Activated CD8-positive, alpha-beta memory T cell treated with anti-CD3 and anti-CD28 coated beads for 36 hours (primary cell): ENCODE measurements around the gene KCNK4. TPM values are rescaled to one million over a fixed set of nuclear protein-coding genes. Genes with fewer than 3 reads are reported as not detected.

Source experiments
- CTCF ChIA-PET: fragments of 350-600 bp; sonication (Branson Sonifier 250); formaldehyde crosslinking; loops from one replicate; lab custom pipeline; 2021; ENCODE audit warnings: antibody characterized with exemption; lab: Charles Lee
- POLR2A ChIA-PET: fragments of 350-600 bp; sonication (Branson Sonifier 250); formaldehyde crosslinking; loops from one replicate; lab custom pipeline; 2021; ENCODE audit warnings: antibody characterized with exemption; lab: Charles Lee
- total RNA-seq, 2 experiments: library from RNA; stranded (reverse); gene quantifications; one replicate each; pipeline ENCODE4 v1.2.3, GENCODE V29; 2021

KCNK4 gene
- total RNA-seq, 2 experiments from 2014 or later, result not detected

DNA sequence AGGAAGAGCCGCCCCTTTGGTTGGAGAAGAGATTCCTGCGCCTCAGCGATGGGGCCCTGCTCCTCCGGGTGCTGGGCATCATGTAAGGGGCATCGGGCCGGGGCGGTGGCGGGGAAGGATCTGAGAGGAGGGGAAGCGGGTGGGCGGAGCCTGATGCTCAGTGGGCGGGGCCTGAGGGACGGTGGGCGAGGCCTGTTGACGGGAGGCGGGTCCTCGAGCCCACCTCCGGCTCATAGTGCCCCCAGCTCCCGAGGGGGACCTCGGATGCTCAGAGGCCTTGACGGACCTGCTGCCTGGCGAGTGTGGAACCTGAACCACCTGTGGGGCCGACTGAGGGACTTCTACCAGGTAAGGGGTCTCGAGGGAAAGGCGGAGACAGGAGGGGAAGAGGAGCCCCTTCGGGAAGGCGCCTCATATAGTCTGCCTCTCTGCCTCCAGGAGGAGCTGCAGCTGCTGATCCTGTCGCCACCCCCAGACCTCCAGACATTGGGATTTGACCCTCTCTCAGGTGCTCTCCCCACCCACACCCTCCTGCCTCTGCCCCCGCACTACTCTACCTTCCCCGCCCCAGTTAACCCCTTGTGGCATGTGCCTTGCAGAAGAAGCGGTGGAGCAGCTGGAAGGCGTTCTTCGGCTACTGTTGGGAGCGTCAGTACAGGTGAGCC is 49.7 kb downstream of the KCNK4 start:
- CTCF ChIA-PET, result interaction anchor here (1.2 to 3.6 kb wide), 6 partner anchors 9 to 37 kb away, joined by 3 to 22 read pairs (median 6); partner anchors contain the start of genes PRDX5, RPS6KA4 and TRMT112
- POLR2A ChIA-PET, result interaction anchor here (0.9 to 3.6 kb wide), 4 partner anchors 9 to 95 kb away, joined by 3 to 14 read pairs (median 3); partner anchors contain the start of genes PPP1R14B, PRDX5 and TRMT112

DNA sequence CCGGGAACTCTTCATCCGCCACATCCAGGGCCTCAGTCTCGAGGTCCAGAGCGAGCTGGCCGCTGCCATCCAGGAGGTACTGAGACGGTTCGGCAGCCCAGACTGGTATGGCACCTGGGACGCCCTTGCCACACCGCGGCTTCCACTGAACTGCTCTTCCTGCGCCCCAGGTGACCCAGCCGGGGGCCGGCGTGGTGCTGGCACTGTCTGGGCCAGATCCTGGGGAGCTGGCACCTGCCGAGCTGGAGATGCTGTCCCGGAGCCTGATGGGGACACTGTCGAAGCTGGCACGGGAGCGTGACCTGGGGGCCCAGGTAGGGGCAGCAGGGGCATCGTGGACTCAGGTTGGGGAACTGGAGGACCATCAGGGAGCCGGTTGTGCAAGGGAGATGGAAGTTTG is 50.3 kb downstream of the KCNK4 start:
- ChIA-PET CTCF (interaction anchor here (1.2 to 3.6 kb wide), 6 partner anchors 10 to 37 kb away, joined by 3 to 22 read pairs (median 6); partner anchors contain the start of genes PRDX5 and TRMT112), POLR2A (interaction anchor here (1.5 to 3.6 kb wide), 2 partner anchors 13 to 23 kb away, joined by 3 to 14 read pairs; partner anchors contain the start of genes PRDX5 and TRMT112)

DNA sequence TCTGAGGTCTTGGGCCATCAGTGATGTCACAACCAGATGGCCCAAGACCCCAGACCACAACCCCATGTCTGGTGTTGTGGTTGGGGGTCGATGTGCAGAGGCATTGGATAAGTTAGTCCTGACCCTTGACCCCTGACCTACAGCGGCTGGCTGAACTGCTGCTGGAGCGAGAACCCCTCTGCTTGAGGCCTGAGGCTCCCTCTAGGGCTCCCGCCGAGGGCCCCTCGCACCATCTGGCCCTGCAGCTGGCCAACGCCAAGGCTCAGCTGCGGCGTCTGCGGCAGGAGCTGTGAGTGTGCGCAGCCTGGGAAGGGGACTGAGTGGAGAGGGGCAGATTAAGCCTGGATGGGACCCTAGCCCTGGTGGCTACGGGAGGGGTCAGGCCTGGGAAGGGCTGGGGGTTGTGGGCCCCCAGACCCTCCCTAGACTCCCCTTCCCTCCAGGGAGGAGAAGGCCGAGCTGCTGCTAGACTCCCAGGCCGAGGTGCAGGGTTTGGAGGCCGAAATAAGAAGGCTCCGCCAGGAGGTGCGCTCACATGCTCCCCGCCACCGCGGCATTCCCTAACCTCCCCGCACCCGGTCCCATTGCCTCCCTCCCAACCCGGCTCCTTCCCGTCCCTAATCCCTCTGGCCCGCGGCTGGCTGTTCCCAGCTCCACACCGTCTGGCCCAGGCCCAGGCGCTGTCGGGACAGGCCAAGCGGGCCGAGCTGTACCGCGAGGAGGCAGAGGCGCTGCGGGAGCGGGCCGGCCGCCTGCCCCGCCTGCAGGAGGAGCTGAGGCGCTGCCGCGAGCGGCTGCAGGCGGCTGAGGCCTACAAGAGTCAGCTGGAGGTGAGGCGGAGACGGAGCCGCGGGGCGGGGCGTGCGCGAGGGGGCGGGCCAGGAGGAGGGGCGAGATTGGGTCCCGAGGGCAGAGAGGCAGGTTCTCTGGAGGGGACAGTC is 51.0 kb downstream of the KCNK4 start:
- CTCF ChIA-PET, result interaction anchor here (0.6 to 3.6 kb wide), 7 partner anchors 10 to 391 kb away, joined by 3 to 22 read pairs (median 3); partner anchors contain the start of genes PRDX5 and TRMT112
- POLR2A ChIA-PET, result interaction anchor here (0.6 to 3.6 kb wide), 3 partner anchors 10 to 25 kb away, joined by 3 to 14 read pairs (median 7); partner anchors contain the start of genes PRDX5 and TRMT112

DNA sequence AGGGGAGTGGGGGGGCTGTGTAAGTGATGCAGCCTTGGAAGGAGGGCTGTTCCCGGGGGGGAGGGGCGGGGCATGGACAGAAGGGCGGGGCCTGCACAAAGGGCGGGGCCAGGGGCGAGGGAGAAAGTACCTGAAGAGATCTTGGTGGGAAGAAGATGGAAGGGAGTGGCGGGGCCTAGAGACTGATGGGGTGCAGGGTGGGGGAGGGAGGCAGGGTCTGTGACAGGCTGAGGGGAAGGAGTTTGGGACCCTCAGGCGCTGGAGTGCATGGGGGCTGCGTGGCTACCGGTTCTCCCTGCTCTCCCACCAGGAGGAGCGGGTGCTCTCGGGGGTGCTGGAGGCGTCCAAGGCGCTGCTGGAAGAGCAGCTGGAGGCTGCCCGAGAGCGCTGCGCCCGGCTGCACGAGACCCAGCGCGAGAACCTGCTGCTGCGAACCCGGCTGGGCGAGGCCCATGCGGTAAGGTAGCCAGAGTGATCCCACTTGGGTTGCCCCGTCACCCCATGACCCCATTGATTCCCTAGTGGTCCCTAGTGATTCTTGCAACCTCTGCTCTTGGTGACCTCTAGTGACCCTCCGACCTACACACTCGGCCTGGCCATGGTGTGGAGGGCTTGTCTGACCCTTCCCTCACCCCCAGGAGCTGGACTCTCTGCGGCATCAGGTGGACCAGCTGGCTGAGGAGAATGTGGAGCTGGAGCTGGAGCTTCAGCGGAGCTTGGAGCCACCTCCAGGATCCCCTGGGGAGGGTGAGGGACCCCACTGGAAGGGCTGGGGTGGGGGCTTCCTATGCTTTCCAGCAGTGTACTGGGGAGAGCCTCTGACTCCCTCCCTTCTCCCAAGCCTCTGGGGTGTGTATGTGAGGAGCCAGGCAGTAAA is 52.0 kb downstream of the KCNK4 start:
- ChIA-PET POLR2A (interaction anchor here (1.0 kb wide), 1 partner anchor 26 kb away, joined by 7 read pairs; the partner anchor contains the start of genes PRDX5 and TRMT112), CTCF (interaction anchor here (1.0 to 3.6 kb wide), 5 partner anchors 11 to 27 kb away, joined by 3 to 22 read pairs (median 3); partner anchors contain the start of genes PRDX5 and TRMT112)

DNA sequence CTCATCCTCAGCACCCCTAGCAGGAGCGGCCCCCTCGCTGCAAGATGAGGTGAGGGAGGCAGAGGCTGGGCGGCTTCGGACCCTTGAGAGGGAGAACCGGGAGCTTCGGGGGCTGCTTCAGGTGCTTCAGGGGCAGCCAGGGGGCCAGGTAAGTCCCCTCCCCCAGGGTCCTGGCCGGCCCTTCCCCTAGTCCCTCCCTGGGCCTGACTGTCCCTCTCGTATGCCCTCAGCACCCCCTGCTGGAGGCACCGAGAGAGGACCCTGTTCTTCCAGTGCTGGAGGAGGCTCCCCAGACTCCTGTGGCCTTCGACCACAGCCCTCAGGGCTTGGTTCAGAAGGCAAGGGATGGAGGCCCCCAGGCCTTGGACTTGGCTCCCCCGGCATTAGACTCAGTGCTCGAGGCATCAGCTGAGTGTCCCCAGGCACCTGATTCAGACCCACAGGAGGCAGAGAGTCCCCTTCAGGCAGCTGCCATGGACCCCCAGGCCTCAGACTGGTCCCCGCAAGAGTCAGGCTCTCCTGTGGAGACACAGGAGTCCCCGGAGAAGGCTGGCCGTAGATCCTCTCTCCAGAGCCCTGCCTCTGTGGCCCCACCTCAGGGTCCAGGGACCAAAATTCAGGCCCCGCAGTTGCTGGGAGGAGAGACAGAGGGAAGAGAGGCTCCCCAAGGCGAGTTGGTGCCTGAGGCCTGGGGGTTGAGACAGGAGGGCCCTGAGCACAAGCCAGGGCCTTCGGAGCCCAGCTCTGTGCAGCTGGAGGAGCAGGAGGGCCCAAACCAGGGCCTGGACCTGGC is 52.9 kb downstream of the KCNK4 start:
- CTCF ChIA-PET, result interaction anchor here (1.1 to 1.2 kb wide), 2 partner anchors 10 to 12 kb away, joined by 3 read pairs; no protein-coding TSS in a partner anchor

DNA sequence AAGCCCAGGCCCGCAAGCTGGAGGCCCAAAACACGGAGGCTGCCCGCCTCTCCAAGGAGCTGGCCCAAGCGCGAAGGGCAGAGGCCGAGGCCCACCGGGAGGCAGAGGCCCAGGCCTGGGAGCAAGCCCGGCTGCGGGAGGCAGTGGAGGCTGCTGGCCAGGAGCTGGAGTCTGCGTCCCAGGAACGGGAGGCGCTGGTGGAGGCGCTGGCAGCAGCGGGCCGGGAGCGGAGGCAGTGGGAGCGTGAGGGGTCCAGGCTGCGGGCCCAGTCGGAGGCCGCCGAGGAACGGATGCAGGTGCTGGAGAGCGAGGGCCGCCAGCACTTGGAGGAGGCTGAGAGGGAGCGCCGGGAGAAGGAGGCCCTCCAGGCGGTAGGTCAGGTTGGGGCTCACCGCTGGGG is 53.7 kb downstream of the KCNK4 start:
- POLR2A ChIA-PET, result no interaction called here
- CTCF ChIA-PET, result interaction anchor here (2.4 kb wide), 1 partner anchor 13 kb away, joined by 9 read pairs; no protein-coding TSS in a partner anchor

More for the DNA sequence above, 52.9 kb downstream of the KCNK4 start:
- POLR2A ChIA-PET, result no interaction called here

DNA sequence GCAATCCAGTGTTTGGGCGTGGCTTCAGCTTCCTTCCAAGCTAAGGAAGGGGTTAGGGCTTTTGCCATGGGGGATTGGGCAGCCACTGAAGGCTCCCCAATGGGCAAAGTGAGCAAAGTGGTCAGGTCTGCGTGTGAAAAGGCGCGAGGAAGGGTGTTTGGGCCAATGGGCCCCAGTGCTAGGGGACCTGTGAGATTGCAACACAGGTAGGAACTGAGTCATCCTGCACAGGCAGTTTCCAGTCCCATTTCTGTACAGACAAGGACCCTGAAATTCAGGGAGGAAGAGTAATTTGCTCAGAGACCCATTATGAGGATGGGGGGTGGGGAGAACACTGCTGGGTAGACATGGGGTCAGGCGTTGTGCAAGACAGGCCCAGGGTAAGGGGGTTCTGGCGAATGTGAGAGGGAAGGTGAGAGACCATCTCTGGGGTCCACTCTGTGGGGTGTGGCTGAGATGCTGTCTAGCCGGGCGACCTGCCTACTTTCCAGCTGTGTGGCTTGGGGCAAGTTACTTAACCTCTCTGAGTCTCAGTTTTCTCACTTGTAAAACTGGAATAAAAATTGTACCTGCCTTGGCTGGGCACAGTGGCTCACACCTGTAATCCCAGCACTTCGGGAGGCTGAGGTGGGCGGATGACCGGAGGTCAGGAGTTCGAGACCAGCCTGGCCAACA is 56.2 kb downstream of the KCNK4 start:
- POLR2A ChIA-PET, result no interaction called here
- CTCF ChIA-PET, result interaction anchor here (0.7 kb wide), 1 partner anchor 59 kb away, joined by 3 read pairs; no protein-coding TSS in a partner anchor

DNA sequence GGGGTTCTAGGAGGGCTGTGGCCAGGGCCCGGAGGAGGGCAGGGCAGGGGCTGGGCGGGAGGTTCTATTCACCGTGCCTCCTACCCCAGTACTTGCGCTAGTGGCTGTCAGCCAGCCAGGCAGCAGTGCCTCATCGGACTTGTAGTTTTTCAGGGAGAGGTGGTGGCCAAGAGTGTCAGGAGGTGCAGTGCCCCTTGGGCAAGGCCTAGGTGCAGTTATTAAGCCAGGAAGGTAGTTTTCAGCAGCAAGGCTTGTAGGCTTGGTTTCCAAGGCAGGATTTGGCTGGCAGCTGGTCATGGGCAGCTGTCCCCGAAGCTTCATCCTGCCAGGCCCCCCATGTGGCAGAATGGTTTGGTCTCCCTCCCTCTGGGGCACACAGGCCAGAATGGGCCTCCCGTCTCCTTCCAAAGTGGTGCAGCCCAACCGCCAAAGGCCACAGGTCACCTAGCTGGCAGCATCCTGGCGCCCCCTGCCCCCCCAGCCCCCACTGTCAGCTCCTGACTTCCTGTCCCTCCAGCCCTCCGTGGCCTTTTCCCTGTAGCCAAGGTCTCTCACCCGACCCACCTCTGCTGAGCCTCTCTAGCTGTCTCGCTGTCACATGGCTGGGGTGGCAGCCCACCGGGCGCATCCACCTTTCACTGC is 57.4 kb downstream of the KCNK4 start:
- ChIA-PET POLR2A (interaction anchor here (0.6 to 1.4 kb wide), 3 partner anchors 9 to 83 kb away, joined by 3 to 6 read pairs (median 3); no protein-coding TSS in a partner anchor), CTCF (interaction anchor here (0.7 to 1.9 kb wide), 3 partner anchors 9 to 58 kb away, joined by 3 to 5 read pairs (median 3); partner anchors contain the start of gene PRDX5)

DNA sequence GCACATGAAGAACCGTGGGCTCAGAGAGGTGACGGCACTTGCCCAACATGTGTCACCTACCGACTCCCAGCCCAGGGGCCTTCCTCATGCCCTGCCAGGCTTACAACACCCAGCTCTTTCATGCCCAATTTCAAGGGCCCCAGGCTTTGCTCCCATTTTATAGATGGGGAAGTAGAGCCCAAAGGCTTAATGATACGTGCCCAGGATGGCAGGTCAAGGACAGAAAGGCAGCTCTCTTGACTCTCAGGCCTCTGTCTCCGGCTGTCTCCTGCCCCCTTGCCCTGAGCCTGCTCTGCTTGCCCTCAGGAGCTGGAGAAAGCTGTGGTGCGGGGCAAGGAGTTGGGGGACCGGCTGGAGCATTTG is 57.9 kb downstream of the KCNK4 start:
- ChIA-PET CTCF (interaction anchor here (1.1 to 1.9 kb wide), 2 partner anchors 8 to 31 kb away, joined by 3 to 5 read pairs; partner anchors contain the start of gene PRDX5), POLR2A (interaction anchor here (1.0 to 1.4 kb wide), 2 partner anchors 9 to 17 kb away, joined by 3 to 6 read pairs; no protein-coding TSS in a partner anchor)

DNA sequence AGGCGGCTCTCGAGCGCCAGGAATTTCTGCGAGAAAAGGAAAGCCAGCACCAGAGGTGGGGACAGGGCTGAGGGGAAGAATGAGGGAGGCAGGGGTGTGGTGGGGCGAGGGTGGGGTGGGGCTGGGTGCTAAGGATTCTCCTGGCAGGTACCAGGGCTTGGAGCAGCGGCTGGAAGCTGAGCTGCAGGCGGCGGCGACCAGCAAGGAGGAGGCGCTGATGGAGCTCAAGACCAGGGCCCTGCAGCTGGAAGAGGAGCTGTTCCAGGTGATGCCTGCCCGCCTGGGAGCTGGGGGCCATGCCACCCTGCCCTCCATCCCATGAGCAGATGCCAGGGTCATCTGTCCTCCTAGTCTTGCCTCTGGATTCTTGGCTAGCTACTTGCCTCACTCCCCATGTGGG is 58.3 kb downstream of the KCNK4 start:
- POLR2A ChIA-PET, result interaction anchor here (1.4 kb wide), 1 partner anchor 18 kb away, joined by 6 read pairs; no protein-coding TSS in a partner anchor
- CTCF ChIA-PET, result interaction anchor here (0.9 to 1.9 kb wide), 3 partner anchors 8 to 31 kb away, joined by 3 to 5 read pairs (median 3); partner anchors contain the start of gene PRDX5

Other genes starting within 250 kb of the KCNK4 start
- gene MACROD1, start 125.2 kb upstream of the KCNK4 start, total RNA-seq, result 10 to 100 TPM; 20.6 to 21.8 TPM
- 100 to 1,000 TPM; 476 to 486 TPM for gene STIP1, start 105.1 kb upstream of the KCNK4 start, total RNA-seq
- gene FERMT3, start 84.6 kb upstream of the KCNK4 start, total RNA-seq, result 100 to 1,000 TPM; 220 to 223 TPM
- gene TRPT1, start 65.1 kb upstream of the KCNK4 start, total RNA-seq, result 10 to 100 TPM; 28.7 to 30.5 TPM
- 10 to 100 TPM; 74.5 to 79.5 TPM for gene NUDT22, start 65.0 kb upstream of the KCNK4 start, total RNA-seq
- gene DNAJC4, start 60.8 kb upstream of the KCNK4 start, total RNA-seq, result 10 to 100 TPM; 19.0 to 20.8 TPM
- gene VEGFB, start 56.7 kb upstream of the KCNK4 start, total RNA-seq, result 10 to 100 TPM; 83.0 to 86.8 TPM
- gene FKBP2, start 50.2 kb upstream of the KCNK4 start, total RNA-seq, result 10 to 100 TPM; 26.8 to 28.5 TPM
- 100 to 1,000 TPM; 376 to 377 TPM for gene PPP1R14B, start 44.4 kb upstream of the KCNK4 start, total RNA-seq
- 10 to 100 TPM; 16.0 to 16.9 TPM for gene PLCB3, start 39.8 kb upstream of the KCNK4 start, total RNA-seq
- 10 to 100 TPM; 32.0 to 36.3 TPM for gene BAD, start 6.6 kb upstream of the KCNK4 start, total RNA-seq
- gene GPR137, start 5.5 kb upstream of the KCNK4 start, total RNA-seq, result 10 to 100 TPM; 54.1 to 56.1 TPM
- gene CATSPERZ, start 9.1 kb downstream of the KCNK4 start, total RNA-seq, result not detected
- gene ESRRA, start 14.2 kb downstream of the KCNK4 start, total RNA-seq, result 10 to 100 TPM; 58.1 to 58.3 TPM
- gene TRMT112, start 26.3 kb downstream of the KCNK4 start, total RNA-seq, result 100 to 1,000 TPM; 282 to 293 TPM
- gene PRDX5, start 26.8 kb downstream of the KCNK4 start, total RNA-seq, result 100 to 1,000 TPM; 133 to 138 TPM
- 10 to 100 TPM; 93.7 to 94.7 TPM for gene CCDC88B, start 48.9 kb downstream of the KCNK4 start, total RNA-seq
- gene RPS6KA4, start 67.9 kb downstream of the KCNK4 start, total RNA-seq, result 10 to 100 TPM; 35.3 to 37.2 TPM